NB4 (cell line): ENCODE data around the gene BCAM.

Experiments used
- CTCF ChIP-seq: IDR thresholded peaks from one replicate; pipeline ENCODE4 v1.5.1; 2012; ENCODE audit warnings: low read depth, low read length
- MAX ChIP-seq: IDR thresholded peaks from 2 replicates; pipeline ENCODE4 v1.6.1; 2011; ENCODE audit warnings: low read depth, low read length
- MYC ChIP-seq: IDR thresholded peaks from 2 replicates; pipeline ENCODE4 v1.6.1; 2011; ENCODE audit warnings: low read depth, low read length
- POLR2A ChIP-seq: IDR thresholded peaks from 2 replicates; pipeline ENCODE4 v1.6.1; 2011; ENCODE audit warnings: mild to moderate bottlenecking; ENCODE audit not compliant: insufficient read length; ENCODE audit errors: extremely low read depth

- TF ChIP-seq POLR2A (no peak), CTCF (no peak), MAX (no peak), MYC (no peak)
Observed at GRCh38 chr19:44807652-44808462, 1.0 kb upstream of the BCAM start.
